Right lobe of liver (tissue), 4 donors: Measurements from ENCODE around the gene JAG1.

Experiments
- POLR2A ChIP-seq: fragments of 450-650 bp; IDR thresholded peaks from one replicate; pipeline ENCODE4 v1.6.1; 2017; ENCODE audit warnings: antibody characterized with exemption, mild to moderate bottlenecking
- TF ChIP-seq, protein P1 (sequence below), 4 donors: fragments of 200-600 bp in 3 of 4; fragments of 450-650 bp in 1 of 4; IDR thresholded peaks; one replicate each; pipeline versions ENCODE4 v1.5.1 to v1.8.0; 2016 to 2022; ENCODE audit warnings: antibody characterized with exemption in 4 of 4, mild to moderate bottlenecking in 2 of 4
- donor health status: DM: no; HTN: no; CAD: no.
- donor health status: DM: no; HTN: no; CAD: no.
- donor health status: DM: no; HTN: yes; CAD: no.

DNA sequence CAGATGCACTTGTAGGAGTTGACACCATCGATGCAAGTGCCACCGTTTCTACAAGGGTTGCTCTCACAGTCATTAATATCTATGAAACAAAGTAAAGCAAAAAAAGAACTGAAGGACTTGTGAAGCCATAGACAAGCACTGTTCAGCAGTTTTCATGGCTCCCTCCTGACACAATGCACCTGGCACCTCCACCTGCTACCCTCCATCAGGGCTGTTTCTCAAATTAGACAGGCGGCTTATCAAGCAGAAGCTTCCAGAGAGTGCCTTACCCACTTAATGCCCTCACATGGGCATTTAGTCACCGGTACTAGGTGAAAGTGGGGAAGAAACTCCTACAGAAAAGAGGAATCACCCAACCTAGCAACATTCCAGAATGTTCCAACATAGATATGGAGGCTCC lies 27.8 kb downstream of the JAG1 start:
- TF ChIP-seq, protein P1, sequence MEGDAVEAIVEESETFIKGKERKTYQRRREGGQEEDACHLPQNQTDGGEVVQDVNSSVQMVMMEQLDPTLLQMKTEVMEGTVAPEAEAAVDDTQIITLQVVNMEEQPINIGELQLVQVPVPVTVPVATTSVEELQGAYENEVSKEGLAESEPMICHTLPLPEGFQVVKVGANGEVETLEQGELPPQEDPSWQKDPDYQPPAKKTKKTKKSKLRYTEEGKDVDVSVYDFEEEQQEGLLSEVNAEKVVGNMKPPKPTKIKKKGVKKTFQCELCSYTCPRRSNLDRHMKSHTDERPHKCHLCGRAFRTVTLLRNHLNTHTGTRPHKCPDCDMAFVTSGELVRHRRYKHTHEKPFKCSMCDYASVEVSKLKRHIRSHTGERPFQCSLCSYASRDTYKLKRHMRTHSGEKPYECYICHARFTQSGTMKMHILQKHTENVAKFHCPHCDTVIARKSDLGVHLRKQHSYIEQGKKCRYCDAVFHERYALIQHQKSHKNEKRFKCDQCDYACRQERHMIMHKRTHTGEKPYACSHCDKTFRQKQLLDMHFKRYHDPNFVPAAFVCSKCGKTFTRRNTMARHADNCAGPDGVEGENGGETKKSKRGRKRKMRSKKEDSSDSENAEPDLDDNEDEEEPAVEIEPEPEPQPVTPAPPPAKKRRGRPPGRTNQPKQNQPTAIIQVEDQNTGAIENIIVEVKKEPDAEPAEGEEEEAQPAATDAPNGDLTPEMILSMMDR (IDR thresholded peaks at IDR 0.05) = no peak
- no peak for TF ChIP-seq POLR2A
